GM19239 (cell line): ENCODE data around the gene LGALS14.
A peak's percentile ranks its signal among the peaks of the same experiment; 100 is the strongest.
"Not testable (repeated sequence)": the region's sequence is repeated elsewhere in the genome, so short reads cannot be mapped to it uniquely, and the experiment has no call there.

Source experiments
- DNase-seq: peaks from one replicate; pipeline ENCODE4 v3.0.0; 2011; ENCODE audit warnings: low spot score; ENCODE audit not compliant: insufficient read length
- FAIRE-seq: peaks from 2 replicates; lab custom pipeline; 2011; peaks lifted over from hg19 to GRCh38; lab: Jason Lieb, UNC

Gene LGALS14, protein sequence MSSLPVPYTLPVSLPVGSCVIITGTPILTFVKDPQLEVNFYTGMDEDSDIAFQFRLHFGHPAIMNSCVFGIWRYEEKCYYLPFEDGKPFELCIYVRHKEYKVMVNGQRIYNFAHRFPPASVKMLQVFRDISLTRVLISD

DNA sequence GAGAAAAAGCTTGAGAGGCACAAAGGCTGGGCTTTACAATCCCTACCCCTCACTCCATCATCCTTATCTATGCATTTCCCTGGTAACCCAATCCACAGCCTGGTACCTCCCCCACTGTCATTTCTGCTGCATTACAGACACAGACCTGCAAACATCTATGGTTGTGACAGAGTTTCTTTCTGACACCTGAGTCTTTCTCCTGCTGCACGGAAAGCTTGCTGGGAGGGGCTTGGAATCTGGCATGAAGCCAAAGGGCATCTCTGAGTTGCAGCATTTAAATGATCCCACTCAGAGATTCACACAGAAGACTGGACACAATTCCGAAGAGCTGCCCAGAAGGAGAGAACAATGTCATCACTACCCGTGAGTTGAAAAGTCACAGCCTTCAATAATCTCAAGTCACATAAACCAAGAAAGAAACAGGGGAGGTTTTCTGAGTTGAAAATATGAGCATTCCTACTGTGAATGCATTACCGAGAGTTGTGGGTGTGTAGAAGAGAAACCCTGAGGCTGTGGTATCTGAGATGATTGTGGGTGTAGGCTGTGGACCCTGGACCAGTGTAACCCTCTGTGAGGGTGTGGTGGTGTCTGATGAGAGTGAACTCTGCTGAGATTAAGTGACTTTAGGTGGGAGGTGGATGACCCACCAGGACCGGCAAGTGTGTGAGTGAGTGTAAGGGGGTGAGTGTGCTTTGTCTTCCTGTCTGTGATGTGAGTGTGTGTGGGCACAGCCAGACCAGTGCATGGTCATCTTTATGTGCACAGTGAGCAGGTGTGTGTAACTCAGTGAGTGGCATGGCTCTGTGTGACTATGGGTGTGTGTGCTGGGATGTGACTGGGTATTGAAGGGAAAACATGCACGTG lies at the start of gene LGALS14:
TSS of gene LGALS14 (plus strand) at position 301 of the 864 bp plus-strand sequence. CDS start at position 349, 48 bp downstream.
- FAIRE-seq (peak; percentile 79), DNase-seq (no peak)

DNA sequence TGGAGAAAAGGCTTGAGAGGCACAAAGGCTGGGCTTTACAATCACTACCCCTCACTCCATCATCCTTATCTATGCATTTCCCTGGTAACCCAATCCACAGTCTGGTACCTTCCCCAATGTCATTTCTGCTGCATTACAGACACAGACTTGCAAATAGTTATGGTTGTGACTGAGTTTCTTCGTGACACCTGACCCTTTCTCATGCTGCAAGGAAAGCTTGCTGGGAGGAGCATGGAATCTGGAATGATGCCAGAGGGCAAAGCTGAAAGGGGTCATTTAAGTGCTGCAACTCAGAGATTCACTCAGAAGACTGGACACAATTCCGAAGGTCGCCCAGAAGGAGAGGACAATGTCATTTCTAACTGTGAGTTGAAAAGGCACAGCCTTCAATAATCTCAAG lies 48.7 kb upstream of the LGALS14 start, which contains the start of gene LGALS16:
TSS of gene LGALS16 (plus strand) at position 301 of the 400 bp plus-strand sequence. CDS start at position 350, 49 bp downstream.
- DNase-seq: no peak
- no peak for FAIRE-seq

DNA sequence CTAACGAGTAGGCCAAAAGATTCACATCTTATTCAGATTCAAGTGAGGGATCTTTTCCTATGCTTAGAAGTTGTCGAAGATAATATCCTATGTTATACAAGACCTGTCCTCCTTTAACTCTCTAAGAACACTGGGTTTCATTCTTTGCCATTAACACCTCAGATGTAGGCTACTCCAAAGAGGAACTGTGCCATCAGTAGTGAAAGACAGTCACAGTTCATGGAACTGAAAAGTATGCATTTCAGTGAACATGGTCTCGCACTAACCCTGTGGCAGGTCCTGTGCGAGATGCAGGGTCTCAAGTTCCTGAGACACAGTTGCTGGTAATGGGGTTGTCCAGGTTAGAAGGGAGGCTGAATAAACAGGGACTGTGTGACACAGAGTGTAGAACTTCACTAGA lies 44.5 kb upstream of the LGALS14 start:
- DNase-seq (no peak), FAIRE-seq (no peak)

DNA sequence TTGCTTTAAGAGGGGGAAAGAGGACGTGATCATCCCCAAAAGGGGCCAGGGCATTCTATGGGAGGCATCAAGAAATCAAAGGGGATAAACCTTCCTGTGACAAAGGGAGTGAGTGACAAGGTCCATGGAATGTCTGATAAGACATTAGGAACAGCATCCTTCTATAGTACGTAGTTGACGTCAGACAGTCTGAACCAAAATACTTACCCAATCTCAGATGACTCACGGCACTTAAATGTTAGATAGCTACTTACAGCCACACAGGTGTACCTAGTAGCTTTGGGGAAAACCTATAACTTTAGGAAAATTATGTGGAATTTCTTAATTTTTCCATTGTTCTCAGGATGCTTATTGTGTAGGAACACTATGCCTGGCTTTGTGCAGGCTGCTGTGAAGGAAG lies 43.6 kb upstream of the LGALS14 start:
- FAIRE-seq: no peak
- DNase-seq: no peak

DNA sequence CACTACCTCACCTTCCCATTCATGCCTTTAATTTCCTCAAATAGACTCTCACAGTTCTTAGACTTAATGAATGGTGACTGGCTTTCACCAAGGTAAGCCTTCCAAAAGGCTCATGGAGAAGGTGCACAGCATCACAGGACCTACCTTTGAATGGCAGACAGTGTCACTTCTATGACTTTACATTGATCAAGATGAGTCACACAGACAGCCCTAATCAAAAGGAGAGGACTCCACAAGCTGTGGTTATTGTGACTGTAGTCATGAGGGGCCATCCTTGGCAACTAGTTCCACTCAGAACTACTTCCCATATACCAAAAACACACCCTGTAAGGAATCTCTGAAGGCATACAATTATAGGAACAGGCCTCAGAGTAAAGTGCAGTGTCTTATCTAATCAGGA lies 42.7 kb upstream of the LGALS14 start:
- DNase-seq (no peak), FAIRE-seq (no peak)

DNA sequence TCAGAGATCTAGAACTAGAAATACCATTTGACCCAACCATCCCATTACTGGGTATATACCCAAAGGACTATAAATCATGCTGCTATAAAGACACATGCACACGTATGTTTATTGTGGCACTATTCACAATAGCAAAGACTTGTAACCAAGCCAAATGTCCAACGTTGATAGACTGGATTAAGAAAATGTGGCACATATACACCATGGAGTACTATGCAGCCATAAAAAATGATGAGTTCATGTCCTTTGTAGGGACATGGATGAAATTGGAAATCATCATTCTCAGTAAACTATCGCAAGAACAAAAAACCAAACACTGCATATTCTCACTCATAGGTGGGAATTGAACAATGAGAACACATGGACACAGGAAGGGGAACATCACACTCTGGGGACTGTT lies 34.4 kb upstream of the LGALS14 start:
- not testable (repeated sequence) for DNase-seq, FAIRE-seq

DNA sequence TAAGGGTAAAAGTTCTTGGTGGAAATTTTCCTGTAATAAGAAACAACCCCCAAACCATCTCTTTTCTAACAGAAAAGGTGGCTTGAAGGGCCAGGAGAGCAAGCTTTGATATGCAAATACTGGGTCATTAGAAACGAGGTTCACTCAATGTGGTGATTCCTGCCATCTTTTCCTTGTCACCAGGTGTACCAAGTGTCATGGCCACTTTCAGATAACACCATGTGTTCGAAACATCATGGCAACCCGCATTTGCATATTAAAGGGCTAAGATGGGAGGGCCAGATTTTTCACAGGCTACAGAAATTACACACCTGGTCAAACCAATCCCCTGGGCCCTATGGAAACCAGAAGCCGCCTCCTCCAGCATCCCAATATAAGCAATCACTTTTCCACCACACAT lies 33.3 kb upstream of the LGALS14 start:
- DNase-seq (no peak), FAIRE-seq (no peak)

DNA sequence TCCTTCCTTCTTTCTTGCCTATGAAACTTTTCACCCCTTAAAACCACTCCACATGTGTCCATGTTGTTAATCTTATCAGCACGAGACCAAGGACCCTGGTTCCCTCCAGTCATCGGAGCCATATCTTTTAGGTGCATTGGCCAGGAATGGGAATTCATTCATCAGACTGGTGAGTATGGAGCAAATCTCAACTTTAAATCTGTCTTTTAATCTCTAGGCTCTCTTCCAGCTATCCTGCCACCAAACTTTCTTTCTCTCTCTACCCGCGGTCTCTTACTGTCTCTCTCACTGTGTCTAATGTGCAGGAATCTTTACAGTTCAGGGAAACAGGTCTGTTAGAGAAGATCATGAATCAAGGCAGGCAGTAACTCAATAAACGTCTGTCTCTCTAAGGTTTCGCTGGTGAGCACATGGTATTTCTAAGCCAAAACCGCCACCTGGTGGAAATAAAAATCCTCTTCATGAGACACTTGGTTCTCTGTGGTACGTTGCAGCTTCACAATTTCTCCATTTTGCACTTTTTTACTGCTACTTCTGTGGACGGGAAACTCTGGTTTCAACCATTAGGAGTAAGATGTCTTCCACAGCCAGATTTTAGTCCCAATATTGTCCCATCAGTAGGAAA lies 32.4 kb upstream of the LGALS14 start:
- DNase-seq (no peak), FAIRE-seq (peak; percentile 92)

DNA sequence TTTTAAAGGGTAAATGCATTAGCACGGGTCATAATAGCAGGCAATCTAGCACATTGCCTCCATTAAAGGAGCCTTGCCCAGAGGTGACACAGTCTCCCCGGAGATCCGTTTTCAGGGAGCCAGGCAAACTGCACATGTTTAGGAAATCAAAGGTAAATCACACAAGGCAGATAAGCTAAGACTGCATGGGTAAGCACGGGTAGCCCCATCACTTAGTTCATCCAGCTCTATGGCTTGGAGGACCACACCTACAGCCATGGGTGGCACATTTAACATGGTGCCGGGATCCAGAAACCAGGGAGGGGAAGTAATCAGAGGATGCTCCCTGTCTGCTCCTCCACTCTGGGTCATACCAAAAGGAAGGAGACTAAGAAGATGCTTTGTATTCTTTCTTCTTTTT lies 31.8 kb upstream of the LGALS14 start:
- FAIRE-seq (no peak), DNase-seq (no peak)

DNA sequence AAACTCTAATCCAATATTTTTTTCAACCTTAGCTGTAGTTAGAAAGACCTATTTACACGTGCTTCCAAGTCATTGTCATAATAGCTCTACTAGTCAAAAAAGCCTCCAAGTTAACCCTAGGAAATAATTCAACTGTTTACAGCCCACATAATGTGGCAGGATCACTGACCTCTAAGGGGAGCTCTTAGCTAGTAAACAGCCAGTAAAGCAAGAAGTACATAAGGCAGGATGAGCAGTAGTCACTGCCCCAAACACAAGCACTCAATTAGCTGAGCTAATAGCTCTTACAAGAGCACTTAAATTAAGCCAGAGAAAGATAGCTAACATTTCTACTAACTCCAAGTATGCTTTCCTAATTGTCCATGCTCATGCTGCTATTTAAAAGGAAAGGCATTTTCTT lies 30.4 kb upstream of the LGALS14 start:
- DNase-seq: not testable (repeated sequence)

DNA sequence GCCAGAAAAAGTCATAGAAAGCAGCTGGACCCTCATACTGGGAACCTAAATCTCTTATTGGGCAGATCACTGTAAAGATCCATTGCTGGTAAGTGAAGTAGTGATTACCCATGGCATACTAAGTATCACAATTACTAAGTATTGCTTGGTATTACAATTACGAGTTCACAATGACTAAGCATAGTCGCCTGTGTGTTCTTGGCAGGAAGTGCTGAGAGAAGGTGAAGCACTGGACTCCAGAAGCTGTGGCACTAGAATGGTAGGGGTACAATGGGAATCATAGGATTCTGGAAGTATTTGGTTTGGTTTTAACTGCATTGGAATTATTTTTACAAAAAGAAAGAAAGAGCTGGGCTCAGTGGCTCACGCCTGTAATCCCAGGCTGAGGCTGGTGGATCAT lies 28.3 kb upstream of the LGALS14 start:
- FAIRE-seq: peak; percentile 8
- no peak for DNase-seq

More for the DNA sequence above, 30.4 kb upstream of the LGALS14 start:
- peak; percentile 74 for FAIRE-seq

DNA sequence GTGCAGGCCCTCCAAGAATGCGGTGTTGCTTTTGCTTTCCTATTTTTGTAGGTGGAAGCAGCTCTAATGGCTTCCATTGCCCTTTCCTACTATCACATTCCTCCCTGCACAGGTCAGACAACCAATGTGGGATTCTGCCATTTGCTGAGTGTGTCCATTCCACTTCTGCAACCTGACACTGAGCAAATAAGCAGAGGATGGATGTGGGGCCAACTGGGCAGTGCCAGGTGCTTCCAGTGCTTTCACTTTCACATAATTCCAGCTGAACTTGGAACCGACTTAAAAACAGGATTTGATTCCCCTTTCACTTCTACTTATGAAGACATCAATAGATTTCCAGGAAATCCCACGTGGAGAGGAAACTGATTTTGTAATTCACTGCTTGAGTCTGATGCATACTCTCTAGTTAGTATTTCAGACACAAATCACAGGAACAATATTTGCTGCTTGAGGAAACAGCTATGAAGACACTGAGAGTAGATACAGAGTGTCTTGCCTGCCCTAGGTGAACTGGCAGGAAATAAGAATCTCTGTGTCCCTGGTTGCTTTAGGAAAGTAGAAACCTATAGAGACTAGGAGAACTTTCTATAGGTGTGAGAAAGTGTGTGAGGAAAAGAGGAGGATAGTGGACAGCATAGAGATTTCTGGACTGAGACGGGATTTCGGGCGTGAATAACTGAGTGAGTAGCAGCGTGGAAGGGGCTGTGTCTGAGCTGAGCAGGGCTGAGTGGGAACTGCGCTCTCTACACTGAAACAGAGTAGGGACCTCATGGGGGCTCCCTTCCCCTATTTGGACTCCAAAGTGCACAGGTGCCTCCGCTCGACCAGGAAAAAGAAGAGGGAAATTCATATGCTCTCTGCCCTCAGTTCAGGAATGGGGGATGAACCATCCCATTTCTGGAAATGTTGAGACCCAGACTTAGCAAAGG lies 26.1 kb upstream of the LGALS14 start:
- no peak for DNase-seq
- peak; percentile 56 for FAIRE-seq

DNA sequence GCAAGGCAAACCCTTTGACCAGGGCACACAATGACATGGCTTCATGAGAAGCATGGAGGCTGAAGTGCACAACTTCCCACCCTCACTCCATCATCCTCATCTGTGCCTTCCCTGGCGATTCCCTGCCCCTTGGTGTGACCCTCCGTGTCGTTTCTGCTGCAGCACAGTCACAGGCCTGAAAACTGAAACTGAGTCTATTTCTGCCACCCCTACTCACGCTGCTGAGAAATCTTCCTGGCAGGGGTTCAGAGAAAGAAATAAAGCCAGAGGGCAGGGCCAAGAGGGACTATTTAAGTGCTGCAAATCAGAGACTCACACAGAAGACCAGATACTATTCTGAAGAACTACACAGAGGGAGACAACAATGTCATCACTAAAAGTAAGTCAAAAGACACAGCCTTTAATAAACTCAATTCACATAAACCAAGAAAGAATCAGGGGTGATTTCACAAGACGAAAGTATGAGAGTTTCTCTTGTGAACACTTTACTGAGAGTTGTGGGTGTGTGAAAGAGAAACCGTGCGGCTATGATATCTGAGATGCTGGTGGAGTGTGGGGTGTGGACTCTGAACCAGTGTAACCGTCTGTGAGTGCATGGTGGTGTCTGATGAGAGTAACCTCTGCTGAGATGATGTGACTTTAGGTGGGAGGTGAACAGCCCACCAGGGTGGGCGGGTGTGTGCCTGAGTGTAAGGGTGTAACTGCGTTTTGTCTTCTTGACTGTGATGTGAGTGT lies 25.1 kb upstream of the LGALS14 start:
- peak; percentile 96 for FAIRE-seq
- DNase-seq: peak; percentile 18

DNA sequence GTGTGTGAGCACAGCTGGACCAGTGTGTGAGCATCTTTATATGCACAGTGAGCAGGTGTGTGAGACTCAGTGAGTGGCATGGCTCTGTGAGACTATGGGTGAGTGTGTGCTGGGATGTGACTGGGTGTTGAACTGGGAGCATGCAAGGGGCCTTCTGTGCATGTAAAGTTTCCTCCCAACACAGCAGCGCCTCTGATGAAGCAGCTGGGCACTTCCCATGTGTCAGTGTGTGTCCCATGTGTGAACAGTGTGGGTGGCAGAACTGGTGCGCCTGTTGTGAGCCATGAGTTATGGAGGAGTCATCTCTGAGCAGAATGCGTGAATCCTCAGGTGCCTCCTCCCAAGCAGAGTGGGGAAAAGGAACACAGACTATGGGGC lies 24.5 kb upstream of the LGALS14 start:
- FAIRE-seq (no peak), DNase-seq (no peak)

DNA sequence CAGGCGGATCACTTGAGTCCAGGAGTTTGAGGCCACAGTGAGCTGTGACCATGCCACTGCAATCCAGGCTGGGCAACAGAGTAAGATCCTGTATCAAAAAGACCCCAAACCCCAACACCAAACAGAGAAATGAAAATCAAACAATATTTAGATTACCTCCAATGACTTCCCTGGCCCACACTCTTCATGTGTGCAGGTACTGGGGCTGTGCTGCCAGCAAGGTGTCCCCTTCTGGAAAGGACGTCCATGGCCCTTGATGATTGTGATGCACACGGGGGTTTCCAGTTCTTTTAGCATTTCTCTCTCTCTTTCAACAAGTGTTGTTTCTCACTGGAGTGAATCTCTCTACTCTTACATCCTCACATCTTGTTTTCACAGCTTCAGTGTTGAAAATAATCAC lies 23.7 kb upstream of the LGALS14 start:
- FAIRE-seq: peak; percentile 71
- DNase-seq: no peak

DNA sequence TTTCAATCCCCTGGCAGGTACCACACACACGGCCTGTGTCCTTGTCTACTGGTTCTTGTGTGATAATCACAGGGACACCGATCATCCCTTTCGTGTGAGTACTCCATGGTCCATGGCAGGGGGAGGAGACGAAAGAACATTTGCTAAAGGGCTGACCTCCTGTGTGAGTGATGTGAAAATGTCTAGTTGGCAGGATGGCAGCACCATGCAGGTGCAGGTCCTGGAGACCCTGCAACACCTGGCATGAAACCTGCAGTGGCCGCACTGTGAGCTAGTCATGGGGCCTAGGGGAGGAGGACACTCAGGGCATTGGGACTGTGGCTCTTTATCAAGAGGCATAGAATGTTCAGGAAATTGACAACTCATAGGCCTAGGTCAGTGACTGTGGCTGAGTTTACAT lies 22.9 kb upstream of the LGALS14 start:
- FAIRE-seq (no peak), DNase-seq (no peak)

DNA sequence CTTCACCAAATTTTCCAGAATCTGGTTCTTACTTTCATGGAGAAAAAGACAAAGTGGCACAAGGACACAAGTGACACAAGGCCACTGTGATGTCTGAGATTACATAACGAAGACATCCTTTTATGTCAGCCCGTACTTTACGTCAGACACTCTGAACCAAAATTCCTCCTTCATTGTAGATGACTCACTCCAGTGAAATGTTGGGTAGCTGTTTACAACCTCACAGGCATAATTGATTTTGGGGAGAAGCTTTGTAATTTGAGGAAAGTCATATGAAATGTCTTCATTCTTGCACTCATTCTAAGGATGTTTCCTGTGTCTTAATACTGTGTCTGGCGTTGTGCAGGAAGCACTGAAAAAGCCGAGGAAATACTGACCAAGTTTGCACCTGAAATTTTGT lies 20.0 kb upstream of the LGALS14 start:
- DNase-seq (no peak), FAIRE-seq (no peak)

DNA sequence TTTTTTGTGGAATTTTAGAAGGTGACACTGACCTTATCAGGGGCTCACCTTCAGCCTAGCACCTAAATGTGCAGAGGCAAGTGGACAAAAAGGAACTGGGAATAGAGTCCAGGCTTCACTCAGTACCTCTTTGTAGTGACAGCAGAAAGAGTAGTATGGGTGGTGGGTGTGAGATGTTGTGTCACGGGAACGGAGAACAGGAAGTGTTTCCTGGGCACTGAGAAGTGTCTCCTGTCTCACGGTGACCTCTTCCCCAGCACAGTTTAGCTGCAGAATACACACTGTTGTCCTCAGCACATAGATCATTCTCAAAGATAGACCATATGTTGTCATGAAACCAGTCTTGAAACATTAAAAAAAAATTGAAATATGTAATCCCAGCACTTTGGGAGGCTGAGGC lies 17.5 kb upstream of the LGALS14 start:
- DNase-seq (no peak), FAIRE-seq (no peak)

DNA sequence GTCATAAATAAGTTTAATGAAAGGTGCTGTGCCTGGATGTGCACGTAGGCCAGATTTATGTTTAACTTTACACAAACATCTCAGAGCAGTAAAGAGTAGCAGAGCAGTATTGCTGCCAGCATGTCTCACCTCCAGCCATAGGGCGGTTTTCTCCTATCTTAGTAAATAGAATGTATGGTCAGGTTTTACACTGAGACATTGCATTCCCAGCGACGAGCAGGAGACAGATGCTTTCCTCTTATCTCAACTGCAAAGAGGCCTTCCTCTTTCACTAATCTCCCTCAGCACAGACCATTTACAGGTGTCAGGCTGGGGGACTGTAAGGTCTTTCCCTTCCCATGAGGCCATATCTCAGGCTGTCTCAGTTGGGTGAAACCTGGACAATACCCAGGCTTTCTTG lies 15.6 kb upstream of the LGALS14 start:
- not testable (repeated sequence) for FAIRE-seq

More for the DNA sequence above, 15.6 kb upstream of the LGALS14 start:
- not testable (repeated sequence) for DNase-seq
